ENCODE data around the gene RASSF5.

- TF ChIP-seq CTCF (IDR thresholded peaks at IDR 0.05), result no peak
- TF ChIP-seq POLR2A (IDR thresholded peaks at IDR 0.05), result no peak
These were observed 38.8 kb upstream of the RASSF5 start for GRCh38 chr1:206468571-206468970.

Data from uterus (tissue), 2 donors.